Measurements from ENCODE around the gene GLIS1.

GRCh38 chr1:53482441-53483153, 256.4 kb downstream of the GLIS1 start:
- no peak for TF ChIP-seq MYC (IDR thresholded peaks at IDR 0.05; ENCODE audit: low read depth, low read length)
- TF ChIP-seq CTCF (IDR thresholded peaks at IDR 0.05; ENCODE audit: extremely low read depth in 1 of 2, insufficient read depth in 1 of 2, low read depth in 1 of 2, low read length in 2 of 2) = no peak
- TF ChIP-seq POLR2A (IDR thresholded peaks at IDR 0.05; ENCODE audit: low read depth, low read length) = no peak
- TF ChIP-seq EZH2 (IDR thresholded peaks at IDR 0.05; ENCODE audit: borderline replicate concordance, low read depth, low read length, severe bottlenecking) = no peak
- TF ChIP-seq POLR2AphosphoS5 (IDR thresholded peaks at IDR 0.05; ENCODE audit: insufficient read depth, low read depth, low read length) = no peak
